ENCODE data around the gene CPT1C.

The CPT1C gene

GRCh38 chr19:49662011-49662410 lies 28.9 kb upstream of the CPT1C start:
- DNase-seq = no peak

- no peak for DNase-seq
These were observed 27.7 kb upstream of the CPT1C start for GRCh38 chr19:49663224-49663623.

DNA sequence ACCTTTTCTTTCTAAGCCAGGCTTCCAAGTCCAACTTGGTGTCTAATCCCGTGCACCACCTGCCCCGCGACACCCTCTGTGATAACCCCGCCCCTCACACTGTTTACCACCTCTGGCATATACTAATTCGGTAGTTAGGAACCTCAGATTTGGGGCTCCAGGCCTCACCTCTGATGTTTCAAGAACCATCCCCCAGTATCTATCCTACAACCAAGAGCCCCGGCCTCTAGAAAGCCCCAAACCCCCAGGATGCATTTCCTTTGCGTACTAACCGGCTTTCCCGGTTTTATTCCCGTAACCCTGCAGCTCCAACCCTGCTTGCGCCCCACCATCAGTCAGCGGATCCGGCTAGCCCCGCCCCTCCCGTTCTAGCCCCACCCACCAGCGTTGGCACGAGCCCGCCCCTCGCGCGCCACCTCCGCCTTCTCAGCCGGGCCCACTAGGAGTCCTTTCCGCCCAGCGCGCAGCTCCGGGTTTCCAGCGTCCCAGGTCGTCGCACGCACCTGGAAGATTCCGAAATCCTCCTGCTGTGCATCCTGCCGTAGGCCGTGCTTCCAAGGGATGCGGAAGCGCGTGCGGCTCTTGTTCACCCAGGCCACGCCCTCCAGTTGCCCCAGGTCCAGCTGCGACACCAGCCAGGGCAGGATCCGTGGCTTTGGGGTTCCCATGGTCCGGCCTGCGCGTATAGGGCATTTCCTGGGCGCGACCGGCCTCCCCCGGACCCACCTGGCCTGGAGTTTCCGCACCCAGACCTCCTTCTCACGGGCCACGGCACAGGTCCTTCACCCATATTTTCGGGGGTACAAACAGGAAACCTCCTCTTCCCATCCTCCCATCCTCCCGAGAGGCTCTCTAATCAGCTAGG lies 26.5 kb upstream of the CPT1C start:
- DNase-seq = peak; percentile 94

DNA sequence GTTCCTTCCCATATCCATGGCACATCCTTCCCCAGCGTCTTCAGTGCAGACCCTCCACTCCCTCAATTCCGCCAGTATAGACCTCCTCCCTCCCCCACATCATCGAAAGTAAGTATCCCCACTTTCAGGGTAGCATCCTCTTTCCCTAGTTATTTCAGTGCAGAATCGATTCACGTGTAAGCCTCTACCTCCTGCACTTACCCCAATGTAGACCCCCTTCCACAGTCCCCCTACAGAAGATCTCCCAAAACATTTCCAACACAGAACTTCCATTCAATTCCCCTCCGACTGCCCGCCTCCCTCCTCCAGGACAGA lies 25.9 kb upstream of the CPT1C start:
- DNase-seq = no peak

GRCh38 chr19:49665351-49666119 lies 25.4 kb upstream of the CPT1C start, which contains the start of the genes BCL2L12 and IRF3:
TSS of gene BCL2L12 (plus strand) at chr19:49665933. CDS start at chr19:49666693, 760 bp downstream.
TSS of gene IRF3 (minus strand) at chr19:49665857. CDS start at chr19:49664838, 1,019 bp downstream.
- peak; percentile 98 for DNase-seq

- no peak for DNase-seq
These were observed 24.8 kb upstream of the CPT1C start for GRCh38 chr19:49666120-49666444.

DNA sequence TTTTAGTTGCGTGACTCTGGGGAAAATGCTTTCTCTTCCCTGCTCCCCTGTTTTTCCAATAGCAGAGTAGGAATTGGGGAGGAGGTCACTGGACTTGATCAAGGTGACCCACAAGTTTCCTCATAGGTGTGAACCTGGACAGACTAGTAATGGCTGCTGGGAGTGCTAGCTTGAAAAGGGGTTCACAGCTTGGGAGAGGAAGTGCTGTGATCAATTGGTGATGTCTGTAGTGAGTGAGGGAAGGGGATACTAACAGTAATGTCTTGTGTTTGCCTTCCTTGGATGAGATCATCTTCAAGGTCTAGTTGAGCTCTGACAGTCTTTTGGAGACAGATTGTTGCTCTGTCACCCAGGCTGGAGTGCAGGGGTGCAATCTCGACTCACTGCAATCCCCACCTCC lies 23.4 kb upstream of the CPT1C start:
- no peak for DNase-seq

- no peak for DNase-seq
These were observed 21.4 kb upstream of the CPT1C start for GRCh38 chr19:49669516-49669915.

- peak; percentile 94 for DNase-seq
These were observed 18.6 kb upstream of the CPT1C start for GRCh38 chr19:49672131-49672919.

GRCh38 chr19:49676136-49676783 lies 14.7 kb upstream of the CPT1C start:
- DNase-seq = peak; percentile 99

DNA sequence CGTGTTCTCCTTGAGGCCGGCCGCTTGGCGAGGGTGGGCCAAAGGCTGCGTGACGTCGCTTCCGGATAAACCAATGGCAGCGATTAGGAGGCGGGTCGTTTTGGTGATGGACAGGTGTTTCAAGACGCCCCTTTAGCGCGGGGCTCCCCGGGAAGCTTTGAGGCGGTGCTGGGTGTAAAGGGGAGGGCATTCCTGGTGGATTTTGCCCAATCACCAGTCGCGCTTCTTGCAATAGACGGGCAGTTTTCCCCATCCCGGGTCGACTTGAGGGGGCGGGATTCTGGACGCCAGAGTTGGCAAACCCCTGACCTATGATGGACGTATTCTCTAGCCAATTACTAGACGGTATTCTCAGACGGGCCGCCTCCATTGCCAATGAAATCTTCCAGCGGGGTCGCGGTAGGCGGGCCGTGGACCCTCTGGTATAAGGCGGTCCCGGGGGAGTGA lies 14.1 kb upstream of the CPT1C start:
- DNase-seq = peak; percentile 100

- DNase-seq = no peak
These were observed 13.6 kb upstream of the CPT1C start, which contains the start of gene PRMT1 for GRCh38 chr19:49677231-49677900. TSS of gene PRMT1 (plus strand) at chr19:49677271. CDS start at chr19:49677281, 10 bp downstream.

DNA sequence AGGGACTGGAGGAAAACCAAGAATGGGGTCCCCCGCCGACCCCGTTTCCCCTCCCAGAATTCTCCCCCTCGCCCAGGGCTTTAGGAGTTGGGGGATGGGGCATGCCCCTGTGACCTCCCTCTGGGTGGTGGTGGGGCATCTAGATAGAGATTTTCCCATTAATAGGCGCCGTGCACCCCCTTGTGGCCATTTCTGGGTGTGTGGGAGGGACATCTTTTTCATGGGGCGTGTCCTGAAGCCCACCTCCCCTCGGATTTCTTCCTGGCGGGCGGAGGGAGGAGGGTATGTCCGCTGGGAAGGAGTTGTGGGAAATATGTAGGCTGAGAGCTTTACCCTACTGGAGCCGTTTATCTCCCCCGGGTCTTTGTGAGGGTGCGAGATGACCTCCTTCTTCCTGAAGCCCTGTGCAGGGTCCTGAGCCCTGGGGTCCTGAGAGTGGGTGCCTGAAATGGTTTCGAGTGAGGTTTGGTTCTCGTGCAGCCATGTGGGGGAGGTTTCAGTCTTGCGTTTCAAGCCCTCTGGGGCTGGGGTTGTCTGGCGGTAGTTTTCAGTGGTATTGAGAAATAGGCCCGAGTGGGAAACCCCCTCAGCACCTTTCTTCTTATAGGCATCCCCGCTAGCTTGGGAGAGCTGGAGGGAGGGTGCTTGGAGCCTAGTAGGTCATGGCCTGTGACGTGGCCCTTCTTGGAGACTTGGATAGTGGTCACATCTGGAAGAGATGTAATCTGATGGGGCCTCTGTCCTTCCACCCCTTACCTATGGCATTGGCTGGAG lies 12.8 kb upstream of the CPT1C start:
- peak; percentile 47 for DNase-seq

DNA sequence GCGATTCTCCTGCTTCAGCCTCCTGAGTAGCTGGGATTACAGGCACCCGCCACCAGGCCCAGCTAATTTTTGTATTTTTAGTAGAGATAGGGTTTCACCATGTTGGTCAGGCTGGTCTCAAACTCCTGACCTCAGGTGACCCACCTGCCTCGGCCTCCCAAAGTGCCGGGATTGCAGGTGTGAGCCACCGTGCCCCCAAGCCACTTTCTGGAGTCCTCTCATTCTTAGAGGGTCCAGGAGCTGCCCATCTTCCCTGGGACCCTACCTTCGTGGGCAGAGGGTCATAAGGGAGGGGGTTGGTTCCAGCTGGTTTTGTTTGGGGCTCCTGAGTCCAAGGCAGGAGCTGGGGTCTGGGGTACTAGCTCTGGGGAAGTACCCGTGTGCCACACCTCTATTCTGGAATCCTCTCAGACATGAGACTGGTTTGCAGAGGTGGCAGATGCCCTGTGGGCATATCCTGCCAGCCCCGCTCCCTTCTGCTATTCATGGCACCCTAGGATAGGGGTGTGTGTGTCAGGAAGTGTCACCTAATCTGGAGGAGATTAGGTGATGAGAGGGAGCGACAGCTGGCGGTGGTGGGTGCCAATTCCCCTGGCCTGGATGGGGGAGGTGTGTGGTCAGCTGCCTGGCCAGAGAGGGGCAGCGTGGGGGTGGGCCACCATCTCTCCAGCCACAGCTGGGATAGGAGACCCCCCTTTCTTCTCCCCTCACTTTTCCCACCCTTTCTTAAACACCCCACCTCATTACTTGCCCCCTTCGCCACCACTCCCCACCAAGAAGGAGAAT lies 11.7 kb upstream of the CPT1C start:
- DNase-seq = no peak

DNA sequence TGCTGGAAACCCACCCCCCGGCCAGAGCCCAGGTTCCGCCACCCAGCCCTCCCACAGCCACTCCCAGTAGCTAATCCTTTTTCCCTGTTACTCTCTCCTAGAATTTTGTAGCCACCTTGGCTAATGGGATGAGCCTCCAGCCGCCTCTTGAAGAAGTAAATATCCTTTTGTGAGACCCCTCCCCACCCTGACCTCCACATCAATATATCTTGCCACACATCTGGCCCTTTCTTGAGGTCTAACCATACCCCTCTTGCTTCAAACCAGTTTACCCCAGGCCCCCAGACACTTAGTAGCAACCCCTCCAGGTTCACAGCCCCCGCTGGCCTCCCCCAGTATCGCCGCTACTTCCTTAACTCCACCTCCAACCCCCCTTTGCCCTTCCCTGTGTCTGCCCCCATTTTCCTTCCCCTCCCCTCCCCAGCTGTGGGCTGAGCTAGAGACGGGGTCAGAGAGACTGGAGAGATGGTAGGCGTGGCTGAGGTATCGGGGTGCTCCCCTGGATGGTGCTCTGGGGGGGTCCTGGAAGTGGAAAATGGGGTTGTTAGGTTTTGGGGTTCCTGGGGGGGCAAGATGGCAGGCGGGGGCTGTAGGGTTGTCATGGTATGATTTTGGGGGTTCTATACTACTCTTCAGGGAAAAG lies 11.0 kb upstream of the CPT1C start:
- DNase-seq = no peak

DNA sequence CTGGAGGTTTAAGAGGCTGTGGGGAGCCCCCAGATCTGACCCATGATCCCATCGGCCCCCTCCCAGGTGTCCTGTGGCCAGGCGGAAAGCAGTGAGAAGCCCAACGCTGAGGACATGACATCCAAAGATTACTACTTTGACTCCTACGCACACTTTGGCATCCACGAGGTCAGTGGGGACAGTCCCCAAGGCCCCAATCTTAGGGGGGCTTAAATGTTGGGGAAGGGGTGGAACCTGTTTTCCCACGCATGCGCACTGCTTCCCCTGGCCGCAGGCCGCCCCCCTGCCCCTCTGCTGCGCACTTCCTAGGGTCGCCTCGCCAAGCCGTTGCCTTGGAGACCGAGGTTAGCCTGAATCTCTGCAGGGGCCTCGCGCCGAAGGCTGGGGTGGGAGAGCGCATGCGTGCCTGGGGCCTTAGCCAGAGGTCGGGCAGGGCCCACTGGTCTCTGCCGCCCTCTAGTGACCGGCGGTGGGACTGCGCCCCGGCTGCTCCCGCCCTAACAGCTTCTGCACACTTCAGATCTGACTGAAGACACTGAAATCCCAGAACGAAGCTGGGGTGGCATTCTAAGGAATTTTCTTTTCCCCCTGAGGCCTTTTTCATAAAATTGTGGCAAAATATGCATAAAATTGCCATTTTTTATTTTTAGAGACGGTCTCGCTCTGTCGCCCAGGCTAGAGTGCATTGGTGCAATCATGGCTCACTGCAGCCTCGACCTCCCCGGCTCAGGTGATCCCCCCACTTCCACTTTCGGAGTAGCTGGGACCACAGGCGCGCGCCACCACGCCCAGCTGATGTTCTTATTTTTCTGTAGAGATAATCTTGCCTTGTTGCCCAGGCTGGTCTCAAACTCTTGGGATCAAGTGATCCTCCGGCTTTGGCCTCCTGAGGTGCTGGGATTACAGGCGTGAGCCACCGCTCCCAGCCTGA lies 10.2 kb upstream of the CPT1C start:
- DNase-seq = peak; percentile 95

DNA sequence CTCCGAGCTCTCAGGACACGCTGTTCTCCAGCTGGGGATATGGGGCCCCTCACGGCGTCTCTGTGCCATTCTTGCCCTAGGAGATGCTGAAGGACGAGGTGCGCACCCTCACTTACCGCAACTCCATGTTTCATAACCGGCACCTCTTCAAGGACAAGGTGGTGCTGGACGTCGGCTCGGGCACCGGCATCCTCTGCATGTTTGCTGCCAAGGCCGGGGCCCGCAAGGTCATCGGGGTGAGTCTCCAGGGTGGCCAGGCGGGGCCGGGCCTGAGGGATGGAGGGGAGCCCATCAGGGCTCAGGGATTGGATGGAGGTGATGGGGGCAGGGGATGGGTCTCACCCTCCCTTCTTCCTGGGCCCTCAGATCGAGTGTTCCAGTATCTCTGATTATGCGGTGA lies 9.1 kb upstream of the CPT1C start:
- no peak for DNase-seq

- DNase-seq = no peak
These were observed 8.6 kb upstream of the CPT1C start for GRCh38 chr19:49682274-49682673.

GRCh38 chr19:49683814-49684250 lies 7.1 kb upstream of the CPT1C start:
- no peak for DNase-seq
